Right atrium auricular region (tissue), 2 donors: Measurements from ENCODE around the gene LRMDA. TPM values are rescaled to one million over a fixed set of nuclear protein-coding genes. Genes with fewer than 3 reads are reported as not detected.

Experiments
- DNase-seq: peaks from one replicate; pipeline ENCODE4 v3.0.0-alpha.2; 2019; ENCODE audit warnings: low spot score
- H3K27ac ChIP-seq, 2 donors: fragments of 200-600 bp; sonication (generic); 1 replicate in 1 of 2; 2 replicates in 1 of 2; pipeline ENCODE4 v1.5.1; 2016 to 2019
- H3K27me3 ChIP-seq, 2 donors: fragments of 200-600 bp; sonication (generic); one replicate each; pipeline versions ENCODE4 v1.5.1 to v1.6.0; 2017 to 2019
- H3K36me3 ChIP-seq: fragments of 200-600 bp; sonication (generic); one replicate; pipeline ENCODE4 v1.5.1; 2016
- H3K4me1 ChIP-seq, 2 donors: fragments of 200-600 bp; sonication (generic); one replicate each; pipeline versions ENCODE4 v1.5.1 to v1.6.0; 2017 to 2019
- H3K4me3 ChIP-seq, 2 donors: fragments of 200-600 bp; sonication (generic); 1 replicate in 1 of 2; 2 replicates in 1 of 2; pipeline ENCODE4 v1.5.1; 2017 to 2019; ENCODE audit warnings: mild to moderate bottlenecking in 1 of 2, moderate library complexity in 1 of 2
- H3K9me3 ChIP-seq, 2 donors: fragments of 200-600 bp; sonication (generic); one replicate each; pipeline ENCODE4 v1.5.1; 2019
- CTCF ChIP-seq, 2 donors: fragments of 200-600 bp; sonication (generic); IDR thresholded peaks; one replicate each; pipeline ENCODE4 v1.5.1; 2019; ENCODE audit warnings: antibody characterized with exemption in 2 of 2
- total RNA-seq, 2 donors: library from RNA; depleted of rRNA; stranded (reverse); fragments of >200 nt; gene quantifications; one replicate each; pipeline ENCODE4 v1.1.0, GENCODE V29; 2016

LRMDA gene
- total RNA-seq, 2 donors from 2014 or later = 6.1 to 19.1 TPM

- no peak for TF ChIP-seq CTCF (IDR thresholded peaks at IDR 0.05)
These were observed 925.1 kb downstream of the LRMDA start for GRCh38 chr10:76356557-76356956.

GRCh38 chr10:76357726-76358415 is 926.4 kb downstream of the LRMDA start:
- Histone ChIP-seq H3K4me3 (no peak overlapping the region), H3K36me3 (no peaks in the 10 kb centered on the region), H3K4me1 (peaks cover 0 to 6% of the 10 kb centered on the region in 2 donors), H3K27ac (no peak overlapping the region), H3K27me3 (no peaks in the 10 kb centered on the region), H3K9me3 (no peaks in the 10 kb centered on the region)
- no peak for TF ChIP-seq CTCF (IDR thresholded peaks at IDR 0.05)
- no peak for DNase-seq

More at GRCh38 chr10:76356557-76356956, 925.1 kb downstream of the LRMDA start:
- H3K27ac ChIP-seq = no peak overlapping the region
- no peak for DNase-seq
- H3K36me3 ChIP-seq = no peaks in the 10 kb centered on the region
- no peak overlapping the region for H3K4me3 ChIP-seq
- H3K9me3 ChIP-seq = no peaks in the 10 kb centered on the region
- H3K4me1 ChIP-seq = peaks cover 0 to 6% of the 10 kb centered on the region in 2 donors
- no peaks in the 10 kb centered on the region for H3K27me3 ChIP-seq

- TF ChIP-seq CTCF (IDR thresholded peaks at IDR 0.05) = no peak
- peaks cover 0 to 6% of the 10 kb centered on the region in 2 donors for H3K4me1 ChIP-seq
- no peaks in the 10 kb centered on the region for H3K27me3 ChIP-seq
- H3K9me3 ChIP-seq = no peaks in the 10 kb centered on the region
- DNase-seq = no peak
- H3K27ac ChIP-seq = no peak overlapping the region
- no peaks in the 10 kb centered on the region for H3K36me3 ChIP-seq
- H3K4me3 ChIP-seq = no peak overlapping the region
These were observed 927.4 kb downstream of the LRMDA start for GRCh38 chr10:76358743-76359395.

- no peaks in the 10 kb centered on the region for H3K9me3 ChIP-seq
- H3K27ac ChIP-seq = no peak overlapping the region
- H3K4me1 ChIP-seq = no peaks in the 10 kb centered on the region
- H3K4me3 ChIP-seq = no peak overlapping the region
- no peak for TF ChIP-seq CTCF (IDR thresholded peaks at IDR 0.05)
- no peaks in the 10 kb centered on the region for H3K27me3 ChIP-seq
- H3K36me3 ChIP-seq = no peaks in the 10 kb centered on the region
- no peak for DNase-seq
These were observed 944.3 kb downstream of the LRMDA start for GRCh38 chr10:76375761-76376160.

GRCh38 chr10:76382381-76382851 is 951.0 kb downstream of the LRMDA start:
- H3K27ac ChIP-seq = no peak overlapping the region
- no peaks in the 10 kb centered on the region for H3K27me3 ChIP-seq
- TF ChIP-seq CTCF (IDR thresholded peaks at IDR 0.05) = no peak
- no peak for DNase-seq
- no peaks in the 10 kb centered on the region for H3K36me3 ChIP-seq
- H3K4me1 ChIP-seq = no peaks in the 10 kb centered on the region
- H3K9me3 ChIP-seq = no peaks in the 10 kb centered on the region
- H3K4me3 ChIP-seq = no peak overlapping the region
